HK-2 (cell line): ENCODE results near the gene LAMB1.

ENCODE experiments used
- DNase-seq: peaks from one replicate; pipeline ENCODE4 v3.0.0-alpha.2; 2018; ENCODE audit not compliant: unreplicated experiment

Gene LAMB1

DNA sequence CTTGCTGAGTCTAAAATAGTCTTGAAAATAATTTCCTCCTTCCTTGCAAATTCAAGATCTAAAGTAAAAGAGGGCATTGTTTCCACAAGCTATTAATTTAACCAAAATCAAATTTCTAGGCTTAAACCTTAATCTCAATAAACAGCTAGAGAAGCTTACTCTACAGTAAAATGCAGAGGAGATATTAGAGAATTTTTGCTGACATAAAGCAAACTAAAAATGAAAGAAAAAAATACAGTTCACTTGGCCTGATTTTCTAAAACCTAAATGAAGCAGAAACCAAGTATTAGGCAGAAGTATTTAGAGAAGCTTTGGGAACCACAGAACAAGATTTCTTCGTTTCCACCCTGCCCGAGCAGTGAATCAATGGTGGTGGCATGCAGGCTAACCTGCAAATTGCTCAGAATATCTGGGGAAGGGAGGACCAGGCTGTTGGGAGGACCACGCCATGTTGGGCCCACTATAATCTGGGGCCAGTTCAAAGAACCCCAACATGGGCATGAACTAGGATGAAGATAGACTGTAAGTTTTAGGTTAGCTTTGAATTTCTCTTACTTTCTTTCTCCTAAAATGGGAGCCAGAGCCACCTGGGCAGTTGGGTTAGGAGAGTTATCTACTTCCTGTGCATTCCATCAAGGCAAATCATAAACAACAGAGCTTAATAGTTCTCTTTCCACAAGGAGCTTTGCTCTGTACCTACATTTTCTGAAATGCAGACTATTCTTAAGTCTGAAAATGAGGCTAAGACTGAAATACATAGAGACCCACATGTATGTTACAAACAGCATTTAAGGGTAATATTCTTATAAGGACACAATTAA is 4.1 kb downstream of the LAMB1 start:
- DNase-seq: no peak

DNA sequence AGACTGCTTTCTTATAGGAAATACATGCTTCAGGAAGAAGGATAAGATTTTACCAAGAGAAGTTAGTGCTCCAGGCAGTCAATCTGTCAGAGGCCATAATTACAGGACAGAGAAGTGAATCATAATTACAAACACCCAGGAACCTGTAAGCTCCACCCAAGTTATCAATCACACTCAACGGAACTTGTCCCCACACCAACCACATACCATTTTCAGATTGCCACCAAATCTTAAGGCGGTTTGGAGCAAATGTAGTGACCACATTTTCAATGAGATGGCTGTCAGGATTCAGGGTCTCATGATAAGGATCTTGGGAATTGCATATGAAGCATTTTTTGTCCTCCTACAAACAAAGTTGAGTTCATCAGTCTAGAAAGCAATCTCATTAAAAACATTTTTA is 4.8 kb downstream of the LAMB1 start:
- DNase-seq: no peak

DNA sequence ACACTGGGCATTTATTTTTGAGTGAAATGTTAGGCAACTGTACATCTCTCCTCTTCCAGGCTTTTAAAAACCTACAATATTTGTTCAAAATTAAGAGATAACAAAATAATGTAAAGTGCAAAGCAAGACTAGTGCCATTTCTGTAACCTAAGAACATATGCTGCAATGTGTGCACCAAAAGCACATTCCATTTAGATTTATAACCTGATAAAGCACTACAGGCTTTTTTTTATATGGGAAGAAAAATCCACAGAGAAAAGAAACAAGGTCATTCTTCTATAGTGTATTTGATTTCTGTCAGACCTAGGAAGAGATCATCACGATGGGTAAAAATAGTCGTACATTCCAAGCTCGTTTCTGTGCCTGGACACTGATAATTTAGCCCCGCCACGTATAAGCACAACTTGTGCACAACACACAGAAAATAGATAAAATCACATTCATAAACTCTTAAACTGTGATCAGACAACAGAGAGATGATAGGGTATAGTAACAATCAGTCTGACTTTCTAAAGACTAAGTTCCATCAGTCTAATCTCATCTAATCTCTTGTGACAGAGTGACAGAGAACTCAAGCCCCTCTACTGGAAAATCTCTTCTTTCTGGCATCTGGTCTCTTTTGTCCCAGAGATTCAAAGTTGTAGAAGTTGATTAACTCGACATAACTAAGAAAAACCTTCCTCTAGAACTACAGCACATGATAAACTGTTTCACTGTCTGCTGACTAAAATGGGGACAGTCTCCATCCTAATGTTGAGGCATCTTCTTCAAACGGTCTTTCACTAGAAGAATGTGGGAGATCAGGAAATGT is 6.7 kb downstream of the LAMB1 start:
- DNase-seq: no peak

DNA sequence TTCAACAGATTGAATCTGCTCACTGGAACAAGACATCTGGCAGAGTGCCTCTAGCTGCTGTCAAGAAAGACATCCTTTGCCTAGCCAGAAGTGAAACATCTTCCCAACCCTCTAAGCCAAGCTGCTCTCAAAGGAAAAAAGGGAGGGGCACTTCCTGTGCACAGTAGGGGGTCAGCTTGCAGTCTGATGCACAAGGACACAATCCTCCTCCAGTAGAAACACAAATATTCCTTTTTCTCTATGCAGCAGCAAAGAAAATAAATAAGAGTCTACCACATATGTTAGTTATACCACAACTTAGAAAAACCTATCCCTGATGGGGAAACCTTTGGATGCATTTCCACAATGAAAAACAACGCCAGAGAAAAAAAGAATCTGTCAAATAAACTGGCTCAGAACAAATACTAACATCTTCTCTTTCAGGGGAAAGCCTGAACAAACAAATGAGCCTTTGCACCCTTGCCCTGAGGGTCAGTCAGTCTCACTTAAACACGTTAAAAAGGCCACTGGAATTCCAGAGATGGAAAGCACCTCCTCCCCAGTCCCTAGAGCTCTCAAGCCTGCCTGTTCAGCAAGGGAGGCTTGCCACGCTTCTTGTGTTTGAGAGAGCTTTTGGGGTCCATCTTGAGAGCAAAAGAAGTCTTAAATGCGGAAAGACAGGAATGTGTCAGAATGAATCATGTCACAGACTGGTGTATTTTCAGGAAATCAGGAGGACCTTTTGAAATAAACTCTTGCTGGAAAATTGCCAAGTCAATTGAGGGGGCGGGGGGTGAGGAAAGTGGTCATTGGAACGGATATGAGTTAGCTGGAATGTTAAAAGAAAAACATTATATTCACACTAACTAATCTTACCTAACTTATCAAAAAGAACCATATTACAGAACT is 7.5 kb downstream of the LAMB1 start:
- peak; percentile 65 for DNase-seq

DNA sequence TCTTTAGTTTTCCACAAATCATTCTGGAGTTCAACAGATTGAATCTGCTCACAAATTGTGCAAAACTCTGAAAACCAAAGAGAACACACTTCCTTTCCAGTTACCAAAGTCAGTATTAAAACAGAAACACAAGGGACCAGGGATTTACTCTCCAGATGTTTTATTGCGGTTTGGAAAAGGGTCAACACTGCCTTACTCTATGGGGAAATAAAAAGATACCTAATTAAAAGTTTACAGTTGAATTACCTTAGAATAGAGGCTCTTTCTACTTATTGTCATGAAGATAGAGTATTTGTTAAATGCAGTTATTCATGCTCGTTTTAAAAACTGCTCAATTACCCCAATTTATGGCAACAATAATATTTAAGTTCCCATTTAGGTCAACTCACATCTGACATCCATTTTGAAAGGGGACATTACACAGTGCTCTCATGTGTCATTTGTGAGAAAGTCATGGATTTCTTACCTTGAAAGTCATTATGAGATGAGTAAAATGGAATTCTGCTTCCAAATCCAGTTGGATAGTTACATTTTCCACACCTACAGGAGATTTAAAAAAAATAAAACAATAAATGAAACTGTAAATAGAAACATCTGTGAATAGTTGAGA is 8.4 kb downstream of the LAMB1 start:
- no peak for DNase-seq

DNA sequence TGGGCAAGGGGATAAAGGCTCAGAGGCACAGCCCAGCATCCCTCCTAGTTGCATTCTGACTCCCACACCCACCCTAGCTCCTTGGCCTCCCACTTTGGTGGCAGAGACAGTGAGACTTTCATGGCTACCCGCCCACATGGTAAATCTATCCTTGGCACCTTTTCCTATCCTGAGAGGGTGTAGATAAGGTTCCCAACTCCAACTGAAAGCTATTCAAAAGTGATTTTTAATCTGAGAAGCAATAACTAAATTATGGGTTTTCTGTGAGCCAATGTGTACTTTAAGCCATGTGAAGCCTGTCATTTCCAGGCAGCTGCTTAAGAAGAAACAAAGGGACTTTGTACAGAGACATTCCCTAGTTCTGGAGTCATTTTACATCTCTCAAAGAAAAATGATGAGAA is 9.1 kb downstream of the LAMB1 start:
- DNase-seq: no peak

DNA sequence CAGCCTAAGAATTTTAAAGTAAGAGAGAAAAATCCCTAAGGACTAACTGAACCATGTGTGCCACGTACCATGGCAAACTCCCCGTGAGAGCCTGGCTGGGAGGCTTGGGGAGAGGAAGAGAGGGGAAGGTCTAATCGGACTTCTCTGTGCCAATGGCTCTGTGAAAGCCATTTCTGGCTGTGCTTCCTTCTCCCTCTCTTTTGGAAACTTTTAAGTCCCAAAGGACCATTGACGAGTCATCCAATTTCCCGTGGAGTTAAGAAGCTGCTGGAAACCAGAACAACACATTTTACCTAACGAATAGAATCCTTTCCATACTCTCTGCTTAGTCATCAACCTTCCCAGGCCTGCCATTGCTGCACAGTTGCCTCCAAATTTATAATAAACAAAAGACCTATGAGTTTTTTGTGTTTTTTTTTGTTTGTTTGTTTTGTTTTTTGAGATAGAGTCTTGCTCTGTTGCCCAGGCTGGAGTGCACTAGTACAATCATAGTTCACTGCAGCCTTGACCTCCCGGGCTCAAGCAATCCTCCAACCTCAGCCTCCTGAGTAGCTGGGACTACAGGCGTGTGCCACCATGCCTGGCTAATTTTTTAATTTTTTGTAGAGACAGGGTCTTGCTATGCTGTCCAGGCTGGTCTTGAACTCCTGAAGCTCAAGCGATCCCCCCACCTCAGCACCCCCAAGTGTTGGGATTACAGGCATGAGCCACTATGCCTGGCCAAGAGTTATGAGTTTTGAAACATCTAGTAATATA is 13.2 kb downstream of the LAMB1 start:
- DNase-seq: no peak

DNA sequence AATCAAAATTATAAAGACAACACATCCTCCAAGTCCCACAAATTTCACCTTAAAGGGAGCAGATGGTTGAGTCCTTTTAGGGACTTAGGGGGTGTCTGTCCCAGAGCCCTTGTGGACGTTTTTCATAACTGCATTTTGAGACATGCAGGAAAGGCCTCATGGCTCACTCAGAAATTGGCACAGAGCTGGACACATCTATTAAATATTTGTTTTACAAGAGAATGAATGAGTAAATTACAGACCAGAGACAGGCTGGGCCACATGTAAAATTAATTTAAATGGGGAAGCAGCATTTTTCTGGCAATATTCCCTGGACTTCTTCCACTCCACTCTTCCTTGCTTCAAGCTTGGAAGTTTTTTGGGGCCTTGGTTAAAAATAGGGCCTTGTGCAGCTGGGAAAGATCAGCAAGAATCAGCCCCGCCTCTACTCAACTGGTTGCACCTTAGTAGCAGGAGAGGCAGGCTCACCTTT is 20.0 kb downstream of the LAMB1 start:
- no peak for DNase-seq

DNA sequence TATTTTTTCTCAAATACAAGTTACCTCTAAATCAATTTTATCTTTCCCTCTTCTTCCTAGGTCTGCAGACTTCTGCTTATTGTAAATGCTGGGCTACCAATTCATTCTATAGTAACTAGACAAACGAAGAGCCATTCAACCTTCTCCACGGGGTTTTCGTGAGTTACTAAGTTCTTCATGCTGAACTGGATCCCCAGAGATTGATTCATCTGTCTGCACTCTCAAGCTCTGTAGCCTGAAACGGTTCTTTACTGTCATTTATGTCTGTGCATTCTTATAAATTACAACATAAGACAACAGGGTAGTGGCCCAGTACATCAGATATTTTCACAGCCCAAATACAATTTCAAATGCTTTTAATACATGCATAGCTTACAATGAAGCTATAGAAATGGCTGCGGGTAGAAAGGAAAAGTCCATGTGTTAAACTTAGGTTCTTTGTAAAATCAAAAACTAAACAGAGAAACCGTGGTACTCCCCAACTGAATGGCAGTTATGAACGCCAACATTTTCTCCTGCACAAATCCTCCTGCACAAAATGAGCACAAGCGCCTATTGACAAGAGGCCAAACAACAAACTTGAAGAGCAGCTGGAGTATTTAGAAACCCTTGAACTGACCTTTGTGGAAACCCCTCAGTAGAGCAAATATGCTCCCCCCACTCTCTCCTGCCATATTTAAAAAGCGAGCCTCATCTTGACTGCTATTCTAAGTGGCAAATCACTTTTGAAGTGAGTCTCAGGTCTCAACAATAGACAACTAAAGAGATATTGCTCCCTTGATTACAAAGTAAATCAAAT is 20.7 kb downstream of the LAMB1 start:
- DNase-seq: no peak

DNA sequence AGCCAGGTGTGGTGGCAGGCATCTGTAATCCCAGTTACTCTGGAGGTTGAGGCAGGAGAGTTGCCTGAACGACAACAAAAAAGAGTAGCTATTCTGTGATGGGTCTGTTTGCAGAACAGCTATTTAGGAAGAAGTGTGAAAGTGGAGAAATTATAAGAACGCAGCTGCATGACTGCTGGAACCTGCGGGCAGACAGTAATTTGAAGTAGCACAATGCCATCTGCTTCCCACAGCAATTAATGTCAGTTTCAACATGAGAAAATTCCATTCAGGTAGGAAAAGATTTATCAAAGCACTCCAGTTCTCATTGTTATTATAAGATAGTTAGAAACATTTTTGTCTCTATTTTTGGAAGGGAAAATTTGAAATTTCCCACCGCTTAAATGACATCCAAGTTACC is 21.5 kb downstream of the LAMB1 start:
- DNase-seq: no peak

DNA sequence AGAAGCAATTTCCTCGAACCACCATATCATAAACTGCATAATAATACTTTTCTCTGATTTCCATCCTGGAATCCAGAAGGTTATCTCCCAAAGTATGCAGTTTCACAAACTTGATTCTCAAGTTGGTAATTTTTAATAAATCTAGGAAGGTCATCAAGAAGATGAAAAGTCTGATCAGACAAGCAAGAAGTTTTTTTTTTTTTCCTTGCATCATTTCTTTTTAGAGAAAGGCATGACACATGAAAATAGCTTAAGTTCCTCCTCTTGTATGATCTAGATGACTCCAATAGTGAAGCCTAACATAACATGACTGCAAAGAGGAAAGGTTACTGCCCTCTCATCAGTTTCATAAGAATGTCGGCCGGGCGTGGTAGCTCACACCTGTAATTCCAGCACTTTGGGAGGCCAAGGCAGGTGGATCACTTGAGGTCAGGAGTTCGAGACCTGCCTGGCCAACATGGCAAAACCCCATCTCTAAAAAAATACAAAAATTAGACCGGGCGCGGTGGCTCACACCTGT is 22.2 kb downstream of the LAMB1 start:
- no peak for DNase-seq

DNA sequence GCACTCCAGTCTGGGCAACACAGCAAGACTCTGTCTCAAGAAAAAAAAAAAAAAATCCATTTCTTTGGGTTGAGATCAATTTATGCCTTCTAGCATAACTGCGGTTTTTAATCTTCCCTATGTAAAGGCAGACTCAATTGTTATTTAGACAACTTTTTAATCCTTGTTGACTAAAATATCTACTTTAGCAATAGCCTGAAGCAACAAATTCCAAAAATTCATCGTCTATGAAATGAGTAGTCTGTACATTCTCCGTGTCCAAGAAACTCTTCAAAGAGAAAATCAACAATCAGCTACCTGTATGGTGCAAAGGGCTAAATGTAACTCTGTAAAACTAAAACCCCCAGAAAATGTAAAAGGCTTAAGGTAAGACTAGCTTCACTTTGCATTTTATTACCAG is 22.8 kb downstream of the LAMB1 start:
- no peak for DNase-seq

DNA sequence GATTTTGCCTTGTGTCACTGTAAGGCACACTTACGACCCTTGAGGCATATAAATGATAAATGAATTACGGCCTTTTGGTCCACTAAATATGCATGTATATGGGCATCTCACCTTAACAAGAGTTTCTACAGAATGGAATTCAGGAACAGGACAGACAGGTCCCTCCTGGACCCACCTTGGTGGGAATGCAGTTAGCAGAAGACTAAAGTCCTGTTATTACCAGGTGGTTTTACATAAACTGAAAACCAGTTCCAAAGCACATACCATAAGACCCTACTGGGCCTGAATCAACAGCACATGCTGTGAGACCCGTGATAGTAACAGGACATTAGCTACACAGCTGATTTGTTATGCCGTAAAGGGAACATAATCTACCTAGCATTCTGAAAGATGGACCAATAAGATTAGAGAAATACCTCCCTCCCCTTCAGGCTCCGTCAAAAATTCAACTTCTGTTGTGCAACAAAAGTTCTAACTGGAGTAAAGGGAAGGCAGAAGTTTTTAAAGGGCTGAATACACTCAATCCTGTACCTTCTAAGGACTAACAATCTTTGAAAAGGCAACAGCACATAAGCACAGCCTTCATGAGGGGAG is 24.0 kb downstream of the LAMB1 start:
- no peak for DNase-seq

DNA sequence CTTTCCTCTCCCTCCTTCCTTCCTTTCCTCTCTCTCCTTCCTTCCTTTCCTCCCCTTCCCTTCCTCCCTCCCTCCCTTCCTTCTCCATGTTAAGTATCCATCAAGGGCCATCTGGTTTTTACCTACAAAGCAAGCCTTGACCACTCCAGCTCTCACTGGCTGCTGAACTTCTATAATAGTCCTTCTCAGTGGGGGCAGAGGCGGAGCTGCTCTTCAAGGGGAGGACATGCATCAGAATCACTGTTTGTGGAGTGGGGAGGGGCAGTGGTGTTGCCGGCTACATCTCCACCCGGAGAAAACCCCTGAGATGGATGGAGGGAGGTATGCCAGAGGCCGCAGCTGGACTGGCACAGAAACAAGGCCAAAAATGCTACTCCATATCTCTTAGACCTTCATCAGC is 25.9 kb downstream of the LAMB1 start:
- DNase-seq: no peak

DNA sequence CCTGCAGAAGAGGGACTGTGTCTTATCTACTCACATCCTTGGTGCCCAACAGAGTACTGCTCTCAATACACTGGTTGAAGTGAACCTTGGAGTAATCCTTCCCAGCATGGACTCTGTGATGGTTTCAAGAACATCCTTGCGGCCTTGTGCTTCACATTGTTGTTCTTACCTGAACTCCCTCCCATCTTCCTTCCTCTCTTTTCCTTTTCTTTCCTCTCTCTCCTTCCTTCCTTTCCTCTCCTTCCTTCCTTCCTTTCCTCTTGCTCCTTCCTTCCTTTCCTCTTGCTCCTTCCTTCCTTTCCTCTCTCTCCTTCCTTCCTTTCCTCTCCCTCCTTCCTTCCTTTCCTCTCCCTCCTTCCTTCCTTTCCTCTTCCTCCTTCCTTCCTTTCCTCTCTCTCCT is 26.3 kb downstream of the LAMB1 start:
- DNase-seq: no peak

DNA sequence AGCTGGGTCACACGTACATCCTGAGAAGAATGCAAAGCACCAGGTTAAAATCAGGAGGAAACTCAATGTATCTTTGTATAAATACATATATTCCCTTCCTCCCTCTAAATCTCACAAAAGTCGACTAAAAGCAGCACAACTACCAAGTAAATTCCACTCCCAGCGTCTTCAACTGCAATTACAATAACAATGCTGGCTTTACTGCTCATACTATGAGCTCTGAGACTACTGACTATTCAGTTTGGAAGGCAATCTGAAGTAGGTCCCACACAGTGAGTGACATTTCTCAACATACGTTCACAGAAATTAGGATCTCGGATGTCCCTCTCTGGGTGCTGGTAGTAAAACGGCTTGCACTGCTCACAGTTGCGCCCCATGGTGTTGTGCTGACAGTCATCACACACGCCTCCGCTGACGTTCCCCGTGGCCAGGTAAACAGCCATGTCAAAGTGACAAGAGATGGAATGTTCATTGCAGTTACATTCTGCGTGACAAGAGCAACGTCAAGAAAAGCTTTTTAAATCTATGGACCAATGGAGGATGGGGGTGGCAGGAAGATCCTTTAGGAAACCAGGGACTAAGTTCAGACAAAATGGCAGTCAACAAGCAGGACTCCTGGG is 27.5 kb downstream of the LAMB1 start:
- DNase-seq: no peak

DNA sequence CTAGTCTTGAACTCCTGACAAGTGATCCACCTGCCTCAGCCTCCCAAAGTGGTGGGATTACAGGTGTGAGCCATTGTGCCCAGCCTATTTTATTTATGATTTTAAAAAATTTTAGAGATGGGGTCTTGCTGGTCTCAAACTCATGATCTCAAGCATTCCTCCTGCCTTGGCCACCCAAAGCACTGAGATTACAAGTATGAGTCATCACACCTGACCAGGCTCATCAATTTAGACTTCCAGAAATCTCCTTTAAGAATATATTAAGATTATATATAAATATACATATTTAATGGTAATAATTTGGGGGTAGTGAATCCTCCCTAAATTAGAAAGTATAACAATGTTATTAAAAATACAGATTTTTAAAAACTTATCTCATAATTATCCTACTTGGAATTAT is 29.1 kb downstream of the LAMB1 start:
- no peak for DNase-seq

DNA sequence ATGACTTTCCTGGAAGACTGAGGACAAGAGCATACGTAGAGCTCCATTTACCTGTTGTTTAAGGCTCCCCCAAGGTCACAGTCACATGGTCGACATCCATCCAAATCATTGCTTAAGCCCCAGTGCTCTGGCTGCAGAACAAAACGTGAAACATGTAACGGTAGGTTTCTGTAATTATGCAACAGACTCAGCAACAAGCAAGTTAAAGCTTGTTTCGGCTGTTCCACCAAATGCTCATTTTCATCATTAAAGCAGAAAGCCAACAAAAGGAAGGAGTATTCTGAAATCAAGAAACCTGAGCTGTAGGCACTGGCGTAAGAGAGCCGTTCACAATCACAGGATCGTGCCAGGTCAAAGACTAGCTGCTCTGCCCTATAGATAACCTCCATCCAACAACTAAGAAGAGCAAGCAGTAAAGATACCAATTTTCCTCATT is 30.0 kb downstream of the LAMB1 start:
- no peak for DNase-seq

DNA sequence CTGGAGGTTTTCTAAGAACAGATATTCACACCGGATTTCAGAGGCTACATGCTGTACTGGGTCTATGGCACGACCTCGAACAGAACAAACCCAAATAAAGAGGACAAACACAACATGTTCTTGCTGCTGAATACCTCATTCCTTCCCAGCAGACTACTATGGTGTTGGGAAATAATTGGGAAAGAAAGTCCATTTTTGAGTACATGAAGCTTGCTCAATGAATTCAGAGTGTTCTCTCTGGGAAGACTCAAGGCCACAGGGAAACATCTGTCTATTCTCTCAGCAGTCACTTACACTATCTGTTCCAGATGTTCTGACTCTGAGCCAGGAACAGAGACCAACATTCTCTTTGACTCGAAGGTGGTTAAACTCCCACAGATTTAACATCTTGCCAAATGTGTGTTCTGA is 30.9 kb downstream of the LAMB1 start:
- no peak for DNase-seq
